HG03575 (cell line): ENCODE measurements around the gene TPT1.

ENCODE experiments used
- ATAC-seq: cut with Tn5 transposase; IDR thresholded peaks from one replicate; pipeline ENCODE4 v1.9.1; 2021; ENCODE audit not compliant: unreplicated experiment, insufficient number of reproducible peaks, low FRiP score; ENCODE audit errors: extremely low read depth

Gene TPT1

DNA sequence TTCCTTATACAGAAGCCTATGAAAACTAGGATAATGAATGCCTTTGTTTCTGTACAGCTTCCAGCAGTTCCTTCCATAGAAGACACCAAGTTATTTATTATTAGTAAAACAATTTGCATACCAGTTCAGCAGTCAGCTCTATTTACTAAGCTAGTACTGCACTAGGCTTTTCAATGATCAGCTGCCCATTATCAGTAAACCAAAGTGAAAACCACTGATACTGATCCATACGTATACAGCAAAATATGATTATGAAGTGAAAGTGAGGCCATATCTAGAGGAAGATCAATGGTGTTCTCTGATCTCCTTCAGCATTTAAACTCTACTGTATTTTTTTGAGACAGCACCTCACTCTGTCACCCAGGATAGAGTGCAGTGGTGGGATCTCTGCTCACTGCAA is 3.2 kb downstream of the TPT1 start:
- no peak for ATAC-seq

DNA sequence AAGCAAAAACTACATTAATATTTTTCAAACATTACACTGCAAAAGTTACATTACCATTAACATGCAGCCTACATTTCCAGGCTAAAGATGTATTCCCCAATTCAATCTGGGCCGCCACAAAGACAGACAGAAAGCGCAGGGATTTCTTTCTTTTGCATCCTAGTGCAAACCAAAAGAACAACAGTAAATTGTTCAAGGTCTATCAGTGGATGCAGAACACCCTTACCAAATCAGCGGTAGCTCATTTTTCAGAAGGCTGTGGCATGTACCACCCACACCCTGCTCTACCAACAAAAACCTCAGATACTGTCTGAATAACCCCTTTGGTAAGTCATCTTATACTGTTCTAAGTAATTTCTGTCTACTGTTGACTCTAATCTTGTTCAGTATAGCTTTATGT is 3.6 kb downstream of the TPT1 start:
- ATAC-seq, result no peak

- ATAC-seq, result no peak
Measured at GRCh38 chr13:45336025-45336800, 4.8 kb downstream of the TPT1 start.

DNA sequence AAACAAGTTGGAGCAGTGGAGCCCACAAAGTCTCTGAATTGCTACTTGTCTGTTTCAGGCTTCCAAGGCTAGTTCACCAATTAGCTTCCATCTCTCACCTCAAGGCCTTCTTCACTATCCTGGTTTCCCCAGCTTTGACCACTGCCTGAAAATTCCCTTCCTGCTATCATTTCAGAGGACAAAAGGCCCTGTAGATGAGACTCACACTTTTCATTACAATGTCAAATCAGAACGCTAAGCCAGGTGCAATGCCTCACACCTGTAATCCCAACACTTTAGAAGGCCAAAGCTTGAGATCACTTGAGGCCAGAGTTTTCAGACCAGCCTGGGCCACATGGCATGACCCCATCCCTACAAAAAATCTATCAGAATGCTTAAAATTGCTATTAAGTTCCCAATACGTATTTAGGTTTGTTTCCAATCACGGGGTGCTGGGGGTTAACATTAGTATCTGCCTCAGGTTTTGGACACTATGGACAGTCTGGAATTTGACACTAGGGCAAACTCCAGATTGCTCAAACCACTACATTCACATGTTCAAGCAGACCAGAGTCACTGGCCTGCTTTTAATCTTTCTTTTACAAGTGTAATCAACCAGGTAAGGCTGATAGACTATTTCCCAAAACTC is 5.5 kb downstream of the TPT1 start:
- ATAC-seq, result no peak

DNA sequence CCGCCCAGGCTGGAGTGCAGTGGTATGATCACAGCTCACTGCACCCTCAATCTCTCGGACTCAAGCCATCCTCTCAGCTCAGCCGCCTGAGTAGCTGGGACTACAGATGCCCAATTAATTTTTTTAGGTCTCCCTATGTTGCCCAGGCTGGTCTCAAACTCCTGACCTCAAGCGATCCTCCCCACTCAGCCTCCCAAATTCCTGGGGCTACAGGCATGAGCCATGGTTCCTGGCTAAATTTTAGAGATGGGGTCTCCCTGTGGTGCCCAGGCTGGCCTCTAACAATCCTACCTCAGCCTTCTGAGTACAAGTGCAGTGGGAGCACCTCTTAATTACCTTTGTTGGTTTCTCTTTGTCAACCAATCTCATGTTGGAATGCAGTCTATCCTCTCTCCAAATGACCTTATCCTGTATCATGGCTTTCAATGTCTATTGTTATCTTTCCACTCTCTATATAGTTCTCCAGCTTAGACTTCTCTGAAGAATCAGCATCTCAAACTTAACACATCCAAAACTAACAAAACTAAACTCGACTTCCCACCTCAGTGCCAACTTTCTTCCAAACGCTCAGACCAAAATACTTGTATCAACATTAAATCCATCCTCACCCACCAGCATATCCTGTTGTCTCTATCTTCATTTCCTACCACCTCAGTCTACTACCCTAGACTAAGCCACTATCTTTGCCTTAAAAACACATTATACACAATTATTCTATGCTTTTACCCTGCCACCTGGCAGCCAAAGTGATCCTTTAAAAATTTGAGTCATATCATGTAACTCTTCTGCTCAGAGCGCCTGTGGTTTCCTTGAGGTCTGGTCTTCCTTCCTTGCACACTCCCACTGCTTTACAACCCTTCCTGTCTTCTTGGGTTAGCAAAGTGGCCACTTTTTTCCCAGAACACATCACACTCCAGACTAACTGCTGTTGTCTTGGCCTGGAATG is 6.7 kb downstream of the TPT1 start:
- ATAC-seq, result no peak

- ATAC-seq, result no peak
Measured at GRCh38 chr13:45333251-45333976, 7.6 kb downstream of the TPT1 start.

- no peak for ATAC-seq
Measured at GRCh38 chr13:45332831-45333219, 8.2 kb downstream of the TPT1 start.

GRCh38 chr13:45332036-45332830 is 8.8 kb downstream of the TPT1 start:
- ATAC-seq, result no peak

DNA sequence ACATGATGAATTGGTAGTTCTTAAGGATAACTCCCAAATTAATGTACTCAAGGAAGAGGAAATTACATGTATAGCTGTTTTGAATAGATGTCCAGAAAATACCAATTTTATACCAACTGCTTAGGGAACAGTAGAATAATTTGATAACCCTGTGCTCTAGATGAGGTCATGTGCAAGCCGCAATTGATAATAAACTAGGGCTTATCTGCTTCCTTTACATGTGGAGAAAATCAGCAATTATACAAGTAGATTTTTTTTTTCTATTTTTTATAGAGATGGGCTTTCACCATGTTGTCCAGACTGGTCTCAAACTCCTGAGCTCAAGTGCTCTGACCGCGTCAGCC is 9.3 kb downstream of the TPT1 start:
- no peak for ATAC-seq

DNA sequence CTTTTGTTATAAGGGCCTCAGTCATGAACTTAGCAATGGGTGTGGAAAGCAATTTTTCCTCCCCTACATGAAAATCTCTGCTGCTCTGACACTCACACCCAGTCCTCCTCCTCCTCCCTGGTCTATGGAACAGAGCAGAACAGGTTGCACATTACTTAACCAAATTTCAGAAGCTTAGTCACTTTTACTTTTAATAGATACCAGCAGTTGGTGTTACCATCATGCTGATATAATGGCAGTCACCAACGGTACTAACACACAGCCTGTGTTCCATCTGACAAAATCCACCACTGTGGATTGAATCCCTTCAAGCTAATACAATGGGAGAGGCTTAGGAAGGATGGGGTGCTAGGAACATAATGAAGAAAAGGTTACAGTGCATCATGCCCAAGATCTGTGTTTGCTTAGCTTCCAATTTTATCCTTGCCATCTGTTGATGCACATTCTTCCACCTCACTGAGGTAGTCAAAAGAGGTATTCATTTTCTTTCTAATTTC is 9.8 kb downstream of the TPT1 start:
- ATAC-seq, result no peak

DNA sequence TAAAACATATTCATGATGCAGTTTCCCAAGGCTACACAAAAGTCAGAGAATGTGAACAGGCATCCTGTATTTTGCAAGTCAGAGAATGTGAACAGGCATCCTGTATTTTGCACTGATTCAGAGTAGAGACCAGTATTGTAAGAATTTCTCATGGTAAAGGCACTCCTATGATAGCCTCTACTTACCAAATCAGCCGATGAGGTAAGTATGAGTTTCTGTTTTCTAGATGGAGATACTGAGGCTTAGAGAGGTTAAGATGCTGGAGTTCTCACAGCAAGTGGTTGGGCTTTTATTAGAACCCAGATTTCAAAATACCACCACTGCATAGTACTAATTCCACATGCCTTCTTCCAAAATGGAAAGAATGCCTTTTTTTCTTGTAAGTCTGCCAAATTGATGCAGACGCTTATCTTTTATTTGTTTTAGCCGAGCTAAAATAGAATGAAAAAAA is 12.3 kb downstream of the TPT1 start:
- no peak for ATAC-seq

DNA sequence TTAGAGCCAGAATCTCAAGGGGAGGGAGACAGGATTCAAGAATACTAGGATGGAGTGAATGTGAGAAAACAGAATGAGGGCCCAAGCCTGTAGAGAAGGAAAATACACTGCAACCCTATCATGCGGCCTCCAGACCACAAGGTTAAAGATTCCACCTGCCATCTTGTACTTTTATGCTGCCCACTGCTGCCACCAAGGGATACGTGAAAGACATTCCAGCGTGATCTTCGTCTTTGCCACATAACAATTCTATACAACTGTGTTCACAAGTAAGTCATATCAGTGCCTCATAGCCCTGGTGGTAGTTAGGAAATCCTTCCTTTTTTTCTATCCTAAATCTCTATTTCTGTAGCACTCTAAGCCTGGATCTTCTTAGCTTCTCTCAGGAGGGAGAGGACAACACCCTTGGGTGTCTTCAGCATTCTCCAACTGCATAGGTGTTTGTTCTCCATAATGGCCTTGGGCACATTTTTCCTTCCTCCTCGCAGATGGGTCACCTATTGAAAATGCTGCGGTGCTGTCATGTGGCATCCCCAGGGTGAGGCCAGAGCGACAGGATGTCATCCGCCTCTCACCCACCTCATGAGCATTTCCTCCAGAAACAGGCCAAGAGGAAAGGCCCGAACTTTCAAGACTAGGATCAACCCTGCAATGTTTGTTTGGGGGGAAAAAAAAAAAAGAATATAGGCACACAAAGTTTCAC is 13.6 kb downstream of the TPT1 start:
- ATAC-seq, result no peak

DNA sequence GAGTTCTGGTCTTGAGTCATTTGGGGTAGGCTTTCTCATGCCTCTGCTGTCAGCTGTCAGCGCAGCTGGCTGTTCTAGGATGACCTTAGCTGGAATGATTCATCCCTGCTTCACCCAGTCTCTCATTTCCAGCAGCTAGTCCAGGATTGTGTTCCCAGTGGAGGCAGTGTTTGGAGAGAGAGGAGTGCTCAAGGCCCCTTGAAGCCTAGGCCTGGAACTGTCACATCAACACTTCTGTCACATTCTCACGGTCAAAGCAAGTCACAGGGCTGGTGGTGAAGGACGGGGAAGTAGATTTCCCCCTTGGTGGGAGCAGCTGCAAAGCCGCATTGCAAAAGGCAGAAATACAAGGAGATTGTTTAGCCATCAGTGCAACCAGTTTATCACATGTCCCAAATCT is 15.2 kb downstream of the TPT1 start:
- ATAC-seq, result no peak

- no peak for ATAC-seq
Measured at GRCh38 chr13:45320876-45321629, 19.9 kb downstream of the TPT1 start.

- ATAC-seq, result no peak
Measured at GRCh38 chr13:45316996-45317395, 24.0 kb downstream of the TPT1 start.

DNA sequence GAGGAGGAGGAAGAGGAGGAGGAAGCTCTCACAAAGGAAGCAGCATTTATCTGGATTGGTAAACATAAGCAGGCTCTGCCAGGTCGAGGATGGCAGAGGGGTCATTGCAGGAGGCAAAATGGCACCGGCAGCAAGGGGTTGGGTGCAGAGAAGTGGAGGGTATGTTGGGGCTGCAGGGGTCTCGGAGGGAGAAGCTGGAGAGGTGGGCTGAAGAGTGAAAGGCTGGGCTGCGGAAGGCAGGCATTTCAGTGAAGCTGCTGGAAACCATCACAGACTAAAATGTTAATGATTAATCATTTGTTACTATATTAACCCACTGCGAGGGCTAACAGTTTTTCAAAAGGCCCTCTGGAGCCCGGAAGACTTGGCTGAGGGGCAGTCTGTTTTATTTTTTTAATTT is 24.6 kb downstream of the TPT1 start:
- ATAC-seq, result no peak

DNA sequence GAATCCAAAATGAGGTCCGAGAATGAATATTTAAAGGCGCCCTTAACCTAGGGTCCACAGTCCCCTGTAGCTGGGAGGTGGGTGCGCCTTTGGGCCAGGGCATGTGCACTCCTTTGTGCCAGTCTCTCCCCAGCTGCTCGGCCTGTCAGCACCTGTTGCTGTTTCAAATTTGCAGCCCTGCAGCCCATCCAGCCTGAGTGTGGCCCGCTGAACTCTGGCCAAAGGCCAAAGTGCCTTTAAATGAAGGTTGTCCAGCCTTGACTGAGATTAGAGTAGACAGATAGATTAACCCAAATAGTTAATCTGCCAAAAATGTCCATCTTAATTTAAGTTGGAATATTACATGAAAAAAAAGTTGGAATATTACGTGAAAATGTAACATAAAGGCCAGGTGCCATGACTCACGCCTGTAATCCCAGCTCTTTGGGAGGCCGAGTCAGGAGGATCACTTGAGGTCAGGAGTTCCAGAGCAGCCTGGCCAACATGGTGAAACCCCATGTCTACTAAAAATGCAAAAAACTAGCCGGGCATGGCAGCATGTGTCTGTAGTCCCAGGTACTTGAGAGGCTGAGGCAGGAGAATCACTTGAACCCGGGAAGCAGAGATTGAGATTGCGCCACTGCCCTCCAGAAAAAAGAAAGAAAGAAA is 25.3 kb downstream of the TPT1 start:
- no peak for ATAC-seq
